GM06990 (cell line): Measurements from ENCODE around the gene EGR4.

Source experiments
- DNase-seq: peaks from one replicate; pipeline ENCODE4 v3.0.0-alpha.2; 2011; ENCODE audit not compliant: insufficient read length; ENCODE audit errors: extremely low read depth
- H3K27me3 ChIP-seq: replicated peaks from 2 replicates; pipeline ENCODE4 v1.6.0; 2011; ENCODE audit warnings: low read length; ENCODE audit not compliant: control insufficient read depth, insufficient read depth
- H3K36me3 ChIP-seq: 2 replicates; pipeline ENCODE4 v1.5.1; 2011; ENCODE audit warnings: low read length; ENCODE audit not compliant: control insufficient read depth, insufficient read depth
- H3K4me3 ChIP-seq: replicated peaks from 2 replicates; pipeline ENCODE4 v1.5.1; 2011; ENCODE audit warnings: low read depth, mild to moderate bottlenecking, control low read depth, low read length
- TF ChIP-seq, protein P1 (sequence below): IDR thresholded peaks from 2 replicates; pipeline ENCODE4 v1.5.1; 2011; ENCODE audit warnings: low read length, control low read depth, mild to moderate bottlenecking, inconsistent platforms; ENCODE audit not compliant: insufficient read depth, poor library complexity, severe bottlenecking

Gene EGR4

DNA sequence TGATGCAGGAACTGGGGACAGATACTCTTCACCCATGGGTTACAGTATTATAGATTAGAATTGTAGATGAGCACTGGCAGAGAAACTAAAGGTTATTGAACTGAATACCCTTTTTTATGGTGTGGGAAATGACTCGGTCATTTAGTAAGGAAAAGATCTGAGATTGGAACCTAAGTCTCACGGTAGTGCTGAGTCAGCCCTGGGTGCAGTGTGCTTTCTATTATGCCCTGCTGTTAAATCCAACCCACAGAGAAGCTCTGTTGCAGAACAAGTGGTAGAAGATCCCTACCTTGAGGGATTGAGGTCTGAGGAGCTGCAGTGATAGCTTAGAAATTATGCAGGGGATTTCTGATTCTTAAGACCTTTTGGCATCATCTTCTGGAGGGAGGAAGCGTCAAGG is 46.5 kb downstream of the EGR4 start:
- Histone ChIP-seq H3K27me3 (no peaks in the 10 kb centered on the region), H3K36me3 (peaks cover 57% of the 10 kb centered on the region), H3K4me3 (no peak overlapping the region)
- DNase-seq, result no peak
- TF ChIP-seq, protein P1, sequence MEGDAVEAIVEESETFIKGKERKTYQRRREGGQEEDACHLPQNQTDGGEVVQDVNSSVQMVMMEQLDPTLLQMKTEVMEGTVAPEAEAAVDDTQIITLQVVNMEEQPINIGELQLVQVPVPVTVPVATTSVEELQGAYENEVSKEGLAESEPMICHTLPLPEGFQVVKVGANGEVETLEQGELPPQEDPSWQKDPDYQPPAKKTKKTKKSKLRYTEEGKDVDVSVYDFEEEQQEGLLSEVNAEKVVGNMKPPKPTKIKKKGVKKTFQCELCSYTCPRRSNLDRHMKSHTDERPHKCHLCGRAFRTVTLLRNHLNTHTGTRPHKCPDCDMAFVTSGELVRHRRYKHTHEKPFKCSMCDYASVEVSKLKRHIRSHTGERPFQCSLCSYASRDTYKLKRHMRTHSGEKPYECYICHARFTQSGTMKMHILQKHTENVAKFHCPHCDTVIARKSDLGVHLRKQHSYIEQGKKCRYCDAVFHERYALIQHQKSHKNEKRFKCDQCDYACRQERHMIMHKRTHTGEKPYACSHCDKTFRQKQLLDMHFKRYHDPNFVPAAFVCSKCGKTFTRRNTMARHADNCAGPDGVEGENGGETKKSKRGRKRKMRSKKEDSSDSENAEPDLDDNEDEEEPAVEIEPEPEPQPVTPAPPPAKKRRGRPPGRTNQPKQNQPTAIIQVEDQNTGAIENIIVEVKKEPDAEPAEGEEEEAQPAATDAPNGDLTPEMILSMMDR, result no peak

DNA sequence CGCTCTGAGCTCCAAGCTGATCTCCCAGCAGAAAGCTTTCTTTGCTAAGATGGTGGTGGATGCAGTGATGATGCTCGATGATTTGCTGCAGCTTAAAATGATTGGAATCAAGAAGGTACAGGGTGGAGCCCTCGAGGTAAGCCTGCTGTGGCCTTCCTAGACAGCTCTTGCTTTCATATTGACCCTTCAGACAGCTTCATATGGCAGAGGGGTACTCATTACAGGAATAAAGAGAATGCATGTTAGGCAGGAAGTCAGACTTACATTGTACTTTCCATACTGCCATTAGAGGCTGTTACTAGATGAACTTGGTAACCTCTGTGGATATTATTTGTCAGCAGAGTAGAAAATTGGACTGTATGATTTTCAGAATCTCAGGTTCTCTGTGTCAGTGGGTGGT is 48.8 kb downstream of the EGR4 start:
- H3K4me3 ChIP-seq, result no peak overlapping the region
- TF ChIP-seq, protein P1, result no peak
- peaks cover 43% of the 10 kb centered on the region for H3K36me3 ChIP-seq
- no peak for DNase-seq
- H3K27me3 ChIP-seq, result no peaks in the 10 kb centered on the region

DNA sequence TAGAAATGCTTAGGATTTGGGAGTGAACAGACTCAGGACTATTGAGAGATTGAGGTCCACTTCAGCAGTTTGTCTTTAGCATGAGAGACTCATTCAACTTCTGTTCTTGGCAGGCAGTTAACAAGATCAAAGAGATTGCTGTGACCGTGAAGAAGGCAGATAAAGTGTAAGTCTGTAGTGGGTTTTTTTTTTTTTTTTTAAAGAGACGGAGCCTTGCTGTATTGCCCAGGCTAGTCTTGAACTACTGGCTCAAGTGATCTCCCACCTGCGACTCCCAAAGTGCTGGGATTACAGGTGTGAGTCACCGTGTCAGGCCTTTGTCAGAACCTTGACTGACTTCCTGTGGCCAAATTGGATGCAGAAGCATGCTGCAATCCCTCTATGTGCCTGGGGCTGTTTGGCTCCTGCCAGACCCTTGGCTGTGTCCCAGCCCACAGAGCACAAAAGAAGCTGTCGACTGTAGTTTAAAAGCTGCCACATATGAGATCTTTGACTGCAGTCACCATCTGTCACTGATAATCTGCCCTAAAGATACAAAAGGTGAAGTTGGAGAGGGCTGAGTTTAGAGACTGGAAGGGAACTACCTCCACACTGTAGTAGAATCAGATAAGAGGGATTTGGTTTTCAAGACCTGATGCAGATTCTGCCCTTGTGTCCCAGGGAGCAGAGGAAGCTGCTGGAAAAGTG is 49.3 kb downstream of the EGR4 start:
- H3K27me3 ChIP-seq, result no peaks in the 10 kb centered on the region
- H3K36me3 ChIP-seq, result peaks cover 42% of the 10 kb centered on the region
- TF ChIP-seq, protein P1, result no peak
- no peak for DNase-seq
- H3K4me3 ChIP-seq, result no peak overlapping the region
